ENCODE results near the gene PRDM1.

The PRDM1 gene

GRCh38 chr6:106085984-106086813 lies at the start of gene PRDM1:
Gene PRDM1 (plus strand): TSS chr6:106086336. CDS start chr6:106086554, 218 bp downstream.
- peak; percentile 79 for DNase-seq (ENCODE audit: low read depth)

DNA sequence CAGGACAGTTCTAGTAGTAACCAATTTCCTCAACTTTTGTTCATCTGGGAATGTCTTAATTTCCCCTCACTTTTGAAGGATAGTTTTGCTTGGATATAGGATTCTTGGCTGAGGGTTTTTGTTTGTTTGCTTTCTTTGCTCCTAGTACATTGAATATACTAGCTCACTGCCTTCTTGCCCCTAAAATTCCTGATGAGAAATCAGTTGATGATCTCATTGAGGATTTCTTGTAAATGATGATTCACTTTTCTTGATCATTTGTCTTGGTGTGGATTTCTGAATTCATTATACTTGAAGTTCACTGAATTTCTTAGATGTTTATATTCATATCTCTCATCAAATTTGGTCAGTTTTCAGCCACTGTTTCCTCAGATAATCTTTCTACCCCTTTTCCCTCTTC lies 49.1 kb upstream of the PRDM1 start:
- DNase-seq (ENCODE audit: low read depth) = no peak

- no peak for DNase-seq (ENCODE audit: low read depth)
These were observed 46.1 kb upstream of the PRDM1 start for GRCh38 chr6:106039897-106040592.

- DNase-seq (ENCODE audit: low read depth) = no peak
These were observed 42.0 kb upstream of the PRDM1 start for GRCh38 chr6:106044151-106044550.

DNA sequence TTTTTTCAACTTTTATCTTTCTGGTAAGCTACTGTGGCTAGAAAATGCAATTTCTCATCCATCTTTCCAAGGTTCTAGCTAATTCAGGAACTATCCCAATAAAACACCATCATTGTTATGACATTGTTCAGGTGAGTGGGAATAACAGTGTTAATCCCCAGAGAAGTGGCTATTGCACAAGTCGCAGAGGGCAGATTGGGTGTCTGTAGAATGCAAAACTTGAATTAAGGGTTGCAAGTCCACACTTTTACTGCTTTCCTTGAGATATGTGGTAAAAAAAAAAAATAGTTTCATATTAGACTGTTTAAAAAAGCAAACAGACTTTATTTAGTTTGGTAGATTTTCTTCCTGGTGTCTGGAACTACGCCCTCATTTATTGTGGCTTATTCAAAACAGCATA lies 41.1 kb upstream of the PRDM1 start:
- no peak for DNase-seq (ENCODE audit: low read depth)

DNA sequence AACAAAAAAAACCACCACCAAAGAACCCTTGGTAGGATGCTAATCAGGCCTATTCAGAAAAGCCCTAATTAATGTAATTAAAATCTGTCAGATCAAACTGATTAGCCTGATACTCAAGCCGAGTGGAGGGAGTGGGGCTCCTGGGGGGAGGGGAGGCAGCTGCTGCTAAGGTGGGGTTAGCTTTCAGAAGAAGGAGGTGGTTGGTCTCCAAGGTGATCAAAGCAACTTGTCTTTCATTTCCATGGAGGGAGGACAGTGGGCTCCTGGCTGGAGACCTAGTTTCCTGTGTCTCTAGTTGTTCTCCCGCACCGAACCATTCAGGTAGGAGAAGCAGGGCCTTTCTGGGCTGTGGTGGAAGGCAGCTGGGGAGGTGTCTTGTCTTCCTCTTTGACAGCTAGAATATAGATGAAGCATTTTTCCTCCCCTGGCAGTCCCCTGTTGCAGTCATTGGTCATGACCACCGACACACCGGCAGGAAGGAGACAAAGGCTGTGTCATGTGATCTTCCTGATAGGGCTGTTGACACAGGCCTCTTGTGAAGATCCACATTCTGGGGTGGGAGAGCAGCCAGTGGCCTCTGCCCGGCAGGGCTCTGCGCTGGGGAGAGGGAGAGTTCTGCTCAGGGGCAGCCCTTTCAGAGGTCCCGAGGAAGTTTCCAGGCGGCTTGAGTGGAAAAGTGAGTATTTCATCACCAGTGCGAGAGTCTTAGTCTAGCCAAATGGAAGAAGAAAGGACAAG lies 39.9 kb upstream of the PRDM1 start:
- no peak for DNase-seq (ENCODE audit: low read depth)

- no peak for DNase-seq (ENCODE audit: low read depth)
These were observed 39.3 kb upstream of the PRDM1 start for GRCh38 chr6:106046854-106047200.

DNA sequence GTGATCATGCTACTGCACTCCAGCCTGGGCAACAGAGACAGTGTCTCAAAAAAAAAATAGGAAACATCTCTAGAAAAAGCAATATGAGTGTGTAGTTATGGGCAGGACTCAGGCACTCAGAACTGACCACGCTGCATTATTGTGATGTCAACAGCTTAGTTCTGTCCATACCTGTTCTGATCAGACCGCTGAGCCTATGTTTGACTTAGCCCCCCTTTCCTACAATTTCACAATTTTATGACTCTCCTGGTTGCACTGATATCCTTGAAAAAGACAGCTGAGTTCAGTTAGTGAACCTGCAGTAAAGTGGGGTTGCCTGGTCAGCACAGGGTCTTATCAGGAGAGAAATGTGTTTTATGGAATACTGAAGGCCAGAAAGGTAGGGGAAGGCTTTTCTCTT lies 37.8 kb upstream of the PRDM1 start:
- DNase-seq (ENCODE audit: low read depth) = no peak

DNA sequence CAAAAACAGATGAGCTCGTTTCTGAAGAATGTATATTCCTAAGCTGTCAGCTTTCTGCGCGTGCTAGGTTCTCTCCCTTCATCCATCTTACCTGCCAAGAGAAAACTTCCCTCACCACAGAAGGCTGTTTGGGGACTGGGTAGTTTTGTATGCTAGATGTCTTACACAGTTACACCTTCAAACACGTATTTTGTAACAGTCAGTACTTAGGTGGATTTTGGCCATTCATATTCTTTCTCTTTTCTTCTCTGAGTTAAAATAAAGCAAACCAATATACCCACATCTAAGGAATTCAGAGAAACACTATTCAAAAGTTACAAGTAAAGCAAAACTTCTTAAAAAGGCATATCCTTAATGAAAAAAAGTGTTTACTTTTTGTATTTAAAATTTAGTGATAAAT lies 35.6 kb upstream of the PRDM1 start:
- no peak for DNase-seq (ENCODE audit: low read depth)

DNA sequence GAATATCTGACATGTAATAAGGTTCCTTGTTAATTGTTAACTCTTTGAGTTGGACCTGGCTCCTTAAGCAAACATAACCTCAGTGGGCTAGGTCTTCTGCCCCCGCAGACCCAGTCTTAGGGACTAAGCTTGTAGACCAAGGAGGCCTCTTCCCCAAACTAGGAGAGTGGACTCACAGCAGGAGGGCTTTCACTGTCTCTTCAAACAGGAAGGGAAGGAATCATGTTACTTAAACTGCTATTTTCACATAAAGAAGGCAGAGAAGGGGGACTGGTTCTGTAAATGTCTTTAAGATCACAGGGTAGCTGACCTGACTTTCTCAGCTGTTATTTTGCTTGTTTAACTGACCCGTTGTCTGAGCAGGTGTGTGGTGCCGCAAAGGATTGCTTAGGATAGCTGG lies 34.9 kb upstream of the PRDM1 start:
- DNase-seq (ENCODE audit: low read depth) = no peak

DNA sequence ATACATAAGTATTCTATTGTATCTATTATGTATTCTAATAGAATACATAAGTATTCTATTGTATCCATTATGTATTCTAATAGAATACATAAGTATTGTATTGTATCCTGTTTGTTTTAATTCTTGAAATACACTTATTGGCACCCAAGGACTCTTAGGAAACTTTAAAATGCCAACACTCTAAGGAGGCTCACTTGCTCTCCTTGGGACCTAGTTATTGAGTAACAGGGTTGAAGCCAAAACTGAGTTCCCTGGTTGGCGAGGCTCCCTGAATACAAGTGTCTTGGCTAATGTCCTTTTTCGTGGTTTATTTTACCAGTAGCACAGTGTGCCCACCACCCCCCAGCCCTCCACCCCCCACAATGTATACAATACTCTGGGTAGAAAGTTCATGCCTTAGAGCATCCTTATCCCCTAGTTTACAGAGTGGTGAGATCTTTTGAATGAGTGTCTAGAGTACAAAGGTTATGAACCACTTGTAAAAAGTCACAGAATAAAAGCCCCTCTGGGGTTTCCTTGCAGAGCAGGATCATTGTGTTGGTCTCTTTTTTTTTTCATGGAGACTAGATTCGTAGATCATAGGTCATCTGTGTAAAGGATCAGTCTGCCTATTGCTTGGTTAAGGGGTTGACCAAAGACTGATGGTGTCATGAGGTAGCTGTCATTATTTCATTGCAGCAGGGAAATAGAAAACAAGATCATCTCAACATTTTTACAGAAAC lies 32.5 kb upstream of the PRDM1 start:
- DNase-seq (ENCODE audit: low read depth) = no peak

DNA sequence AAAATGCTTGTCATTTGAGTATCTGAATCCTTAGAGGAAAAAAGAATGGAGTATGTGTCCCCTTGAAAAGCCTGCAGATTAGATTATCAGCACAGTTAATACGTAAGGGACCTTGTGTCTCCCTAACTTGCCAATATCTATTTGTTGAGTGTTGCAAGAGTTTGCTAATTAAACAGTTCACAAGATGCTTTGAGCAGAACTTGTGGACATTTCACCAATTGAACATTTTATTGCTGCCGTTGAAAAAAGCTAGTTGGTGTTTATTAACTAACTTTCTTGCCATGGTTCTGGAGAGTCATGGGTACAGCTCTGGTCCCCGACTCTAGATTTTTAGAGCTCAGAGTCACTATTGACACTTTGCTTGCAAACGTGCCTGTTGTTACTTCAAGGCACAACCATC lies 30.6 kb upstream of the PRDM1 start:
- no peak for DNase-seq (ENCODE audit: low read depth)

GRCh38 chr6:106056060-106056745 lies 29.9 kb upstream of the PRDM1 start:
- no peak for DNase-seq (ENCODE audit: low read depth)

- DNase-seq (ENCODE audit: low read depth) = no peak
These were observed 29.3 kb upstream of the PRDM1 start for GRCh38 chr6:106056746-106057390.

DNA sequence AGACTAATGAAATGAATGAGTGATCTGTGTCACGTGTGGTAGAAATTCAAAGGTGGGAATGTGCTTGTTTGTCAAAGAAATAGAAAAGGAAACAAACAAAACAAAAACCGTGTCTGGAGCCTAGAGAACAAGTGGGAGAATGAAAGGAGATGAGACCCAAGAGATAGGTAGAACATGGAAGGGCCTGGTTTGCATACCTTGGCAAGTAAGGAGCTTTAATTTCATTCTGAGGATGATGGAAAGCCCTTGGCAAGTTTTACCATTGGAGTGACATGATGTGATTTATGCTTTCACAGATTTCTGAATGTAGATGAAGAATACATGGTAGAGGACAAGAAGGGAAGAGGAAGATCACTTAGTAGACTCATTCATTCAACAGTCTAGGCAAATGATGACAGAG lies 26.8 kb upstream of the PRDM1 start:
- no peak for DNase-seq (ENCODE audit: low read depth)

- no peak for DNase-seq (ENCODE audit: low read depth)
These were observed 26.0 kb upstream of the PRDM1 start for GRCh38 chr6:106060167-106060566.

GRCh38 chr6:106063448-106063850 lies 22.7 kb upstream of the PRDM1 start:
- DNase-seq (ENCODE audit: low read depth) = no peak

DNA sequence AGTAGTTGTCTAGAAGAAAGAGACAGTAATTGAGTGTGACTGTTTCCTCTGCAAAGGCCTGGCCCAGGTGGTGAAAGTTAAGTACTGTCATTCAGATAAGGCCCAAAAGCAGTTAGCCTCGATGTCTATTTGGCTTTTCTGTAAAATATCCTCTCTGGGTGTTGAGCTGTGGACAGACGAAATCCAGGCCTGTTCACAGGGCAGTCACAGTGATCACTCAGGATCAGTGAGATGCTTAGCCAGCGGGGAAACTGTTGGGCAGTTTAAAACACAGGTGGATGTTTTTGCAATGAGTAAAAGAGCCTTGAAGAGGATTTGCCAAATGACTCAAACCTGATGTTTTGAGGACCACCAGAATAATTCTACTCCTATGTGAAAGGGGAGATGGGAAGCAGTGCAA lies 22.0 kb upstream of the PRDM1 start:
- no peak for DNase-seq (ENCODE audit: low read depth)

GRCh38 chr6:106064756-106065155 lies 21.4 kb upstream of the PRDM1 start:
- DNase-seq (ENCODE audit: low read depth) = no peak

DNA sequence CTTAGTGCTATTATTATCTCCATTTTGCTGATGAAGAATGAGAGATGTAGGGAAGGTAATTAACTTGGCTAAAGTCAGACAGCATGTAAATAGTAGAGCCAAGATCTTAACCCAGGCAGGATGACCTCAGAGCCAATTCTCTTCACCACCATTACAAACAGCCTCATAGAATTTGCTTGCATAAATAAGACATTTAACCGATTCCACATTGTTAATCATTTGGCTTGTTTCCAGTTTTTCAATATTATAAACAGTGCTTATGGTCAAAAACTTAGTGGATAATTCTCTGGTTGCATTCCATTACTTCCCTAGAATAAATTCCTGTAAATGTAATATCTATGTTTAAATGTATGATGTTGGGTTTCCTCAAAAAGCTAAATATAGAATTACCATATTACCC lies 19.1 kb upstream of the PRDM1 start:
- DNase-seq (ENCODE audit: low read depth) = no peak

DNA sequence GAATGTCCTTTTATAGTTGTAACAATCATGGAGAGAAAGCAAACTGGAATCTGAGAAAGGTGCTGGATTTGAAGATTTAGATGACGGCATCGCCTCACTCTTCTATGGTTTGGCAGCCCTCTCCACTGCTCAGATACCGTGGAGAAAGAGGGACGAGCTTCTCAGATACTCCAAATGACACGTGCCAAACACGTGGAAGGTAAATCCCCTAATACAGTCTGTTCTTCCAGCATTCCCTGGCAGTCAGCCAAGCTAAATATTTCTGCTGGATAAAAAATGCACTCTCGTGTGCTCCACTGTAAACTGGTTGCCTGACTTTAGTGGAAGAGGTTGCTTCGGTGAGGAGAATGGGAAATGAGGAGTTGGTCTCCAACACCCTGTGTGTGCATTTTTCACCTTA lies 16.7 kb upstream of the PRDM1 start:
- no peak for DNase-seq (ENCODE audit: low read depth)

All from activated T-helper 9 cell treated with anti-CD3 and anti-CD28 coated beads, Interleukin-2, amount 50 U/mL, for 16 hours (primary cell).